HG02943 (cell line): ENCODE results near the gene FOXB2.

Experiments
- ATAC-seq: cut with Tn5 transposase; IDR thresholded peaks from one replicate; pipeline ENCODE4 v1.9.1; 2021; ENCODE audit warnings: mild to moderate bottlenecking, low read depth, moderate library complexity; ENCODE audit not compliant: unreplicated experiment

The FOXB2 gene

GRCh38 chr9:77015327-77016048 lies 4.0 kb upstream of the FOXB2 start:
- ATAC-seq: no peak

- ATAC-seq: no peak
Measured at GRCh38 chr9:77016121-77016525, 3.3 kb upstream of the FOXB2 start.

- ATAC-seq: no peak
Measured at GRCh38 chr9:77016526-77017504, 2.6 kb upstream of the FOXB2 start.

GRCh38 chr9:77017505-77017894 lies 2.0 kb upstream of the FOXB2 start:
- ATAC-seq: no peak

- ATAC-seq: no peak
Measured at GRCh38 chr9:77018058-77018968, 1.1 kb upstream of the FOXB2 start.

GRCh38 chr9:77018969-77019235 lies 553 bp upstream of the FOXB2 start:
- ATAC-seq: no peak

GRCh38 chr9:77019926-77020412 lies 514 bp downstream of the FOXB2 start:
- ATAC-seq: no peak

GRCh38 chr9:77020413-77021290 lies 1.2 kb downstream of the FOXB2 start:
- no peak for ATAC-seq

GRCh38 chr9:77021291-77021894 lies 1.9 kb downstream of the FOXB2 start:
- ATAC-seq: no peak

- no peak for ATAC-seq
Measured at GRCh38 chr9:77021922-77022782, 2.7 kb downstream of the FOXB2 start.

- ATAC-seq: no peak
Measured at GRCh38 chr9:77022783-77023440, 3.5 kb downstream of the FOXB2 start.

- ATAC-seq: no peak
Measured at GRCh38 chr9:77023726-77024125, 4.3 kb downstream of the FOXB2 start.

GRCh38 chr9:77024776-77025545 lies 5.5 kb downstream of the FOXB2 start:
- ATAC-seq: no peak

GRCh38 chr9:77028478-77028877 lies 9.0 kb downstream of the FOXB2 start:
- ATAC-seq: no peak

GRCh38 chr9:77030045-77030444 lies 10.6 kb downstream of the FOXB2 start:
- ATAC-seq: no peak

GRCh38 chr9:77038281-77039036 lies 19.0 kb downstream of the FOXB2 start:
- no peak for ATAC-seq
